Measurements from ENCODE around the gene MAPRE2.
A peak's percentile ranks its signal among the peaks of the same experiment; 100 is the strongest.

Gene MAPRE2

GRCh38 chr18:35047697-35048292 is 6.6 kb downstream of the MAPRE2 start:
- Histone ChIP-seq H4K20me1 (ENCODE audit: control insufficient read depth, insufficient read depth, low read depth, low read length) (no peaks in the 10 kb centered on the region), H3K79me2 (ENCODE audit: control insufficient read depth, low read length) (peaks cover 96% of the 10 kb centered on the region), H3F3A (ENCODE audit: control insufficient read depth, insufficient read depth) (no peaks in the 10 kb centered on the region), H3K36me3 (ENCODE audit: control insufficient read depth, low read length) (peaks cover 14% of the 10 kb centered on the region), H3K27ac (ENCODE audit: low read depth, low read length) (no peak overlapping the region), H3K9me2 (replicated peaks; ENCODE audit: control insufficient read depth, low read length) (no peaks in the 10 kb centered on the region), H3K4me2 (ENCODE audit: low read length) (no peak overlapping the region), H3K4me1 (ENCODE audit: control insufficient read depth, low read length) (peaks cover 79% of the 10 kb centered on the region), H3K27me3 (ENCODE audit: control insufficient read depth, low read length) (no peaks in the 10 kb centered on the region), H3K9me3 (ENCODE audit: control insufficient read depth, insufficient read depth, low read length) (no peaks in the 10 kb centered on the region), H3K4me3 (ENCODE audit: low read length) (no peak overlapping the region)
- TF ChIP-seq EZH2phosphoT487 (IDR thresholded peaks at IDR 0.05; ENCODE audit: borderline replicate concordance, low read length), result no peak
- TF ChIP-seq CTCF (IDR thresholded peaks at IDR 0.05; ENCODE audit: low read depth, low read length, poor library complexity, severe bottlenecking), result no peak

DNA sequence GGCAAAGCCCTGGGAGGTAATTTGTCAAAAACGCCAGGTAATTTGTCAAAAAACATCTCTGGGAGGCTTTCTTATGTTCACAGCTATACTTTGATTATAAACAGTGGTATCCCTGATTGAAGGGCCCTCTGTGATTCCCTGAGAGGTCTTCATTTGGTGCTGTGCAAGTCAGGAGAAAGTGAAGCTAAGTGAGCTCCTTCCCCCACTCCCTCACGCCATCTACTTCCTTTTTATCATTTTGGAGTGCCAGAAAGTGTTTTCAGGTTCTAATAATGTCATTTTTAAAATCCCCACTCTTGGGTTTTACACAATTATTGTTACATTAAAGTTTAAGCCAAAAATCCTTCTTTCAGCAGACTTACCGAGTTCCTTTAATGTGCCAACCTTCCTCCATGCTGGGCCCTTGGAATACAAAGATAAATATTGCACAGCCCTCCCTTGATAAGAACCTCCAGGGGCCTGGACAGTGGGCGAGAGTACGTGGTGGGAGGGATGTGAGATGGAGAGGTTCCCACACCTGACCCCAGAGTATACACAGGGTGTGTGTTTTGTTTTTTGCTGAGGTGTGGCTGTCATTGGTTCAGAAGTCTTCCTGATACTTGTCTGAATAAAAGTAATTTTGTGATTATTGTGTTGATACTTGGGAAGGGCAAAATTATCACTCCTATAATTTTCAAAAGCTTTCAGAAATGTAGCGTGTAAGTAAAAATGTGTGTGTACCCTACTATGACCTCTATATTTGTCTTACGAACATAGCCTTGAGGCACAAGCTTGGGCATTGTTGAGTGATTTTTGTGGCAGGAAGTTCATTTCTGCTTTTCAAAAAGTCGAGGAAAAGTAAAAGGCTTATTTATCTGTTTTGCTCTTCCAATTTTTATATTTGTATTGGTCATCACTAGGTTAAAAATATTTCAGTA is 8.2 kb downstream of the MAPRE2 start:
- H3K4me2 ChIP-seq (ENCODE audit: low read length), result peak overlapping the region; percentile 78
- no peaks in the 10 kb centered on the region for H4K20me1 ChIP-seq (ENCODE audit: control insufficient read depth, insufficient read depth, low read depth, low read length)
- peak overlapping the region; percentile 34 for H3K27ac ChIP-seq (ENCODE audit: low read depth, low read length)
- TF ChIP-seq CTCF (IDR thresholded peaks at IDR 0.05; ENCODE audit: low read depth, low read length, poor library complexity, severe bottlenecking) (no peak), EZH2phosphoT487 (IDR thresholded peaks at IDR 0.05; ENCODE audit: borderline replicate concordance, low read length) (no peak)
- H3K36me3 ChIP-seq (ENCODE audit: control insufficient read depth, low read length), result peaks cover 14% of the 10 kb centered on the region
- no peaks in the 10 kb centered on the region for H3F3A ChIP-seq (ENCODE audit: control insufficient read depth, insufficient read depth)
- no peaks in the 10 kb centered on the region for H3K9me2 ChIP-seq (replicated peaks; ENCODE audit: control insufficient read depth, low read length)
- H3K4me3 ChIP-seq (ENCODE audit: low read length), result peak overlapping the region; percentile 64
- no peaks in the 10 kb centered on the region for H3K9me3 ChIP-seq (ENCODE audit: control insufficient read depth, insufficient read depth, low read length)
- H3K27me3 ChIP-seq (ENCODE audit: control insufficient read depth, low read length), result no peaks in the 10 kb centered on the region
- H3K4me1 ChIP-seq (ENCODE audit: control insufficient read depth, low read length), result peaks cover 63% of the 10 kb centered on the region
- H3K79me2 ChIP-seq (ENCODE audit: control insufficient read depth, low read length), result peaks cover 94% of the 10 kb centered on the region

- Histone ChIP-seq H3K9me3 (ENCODE audit: control insufficient read depth, insufficient read depth, low read length) (no peaks in the 10 kb centered on the region), H3F3A (ENCODE audit: control insufficient read depth, insufficient read depth) (no peaks in the 10 kb centered on the region), H3K79me2 (ENCODE audit: control insufficient read depth, low read length) (peaks cover 94% of the 10 kb centered on the region), H3K4me2 (ENCODE audit: low read length) (peak overlapping the region; percentile 78), H3K4me3 (ENCODE audit: low read length) (peak overlapping the region; percentile 64), H3K27me3 (ENCODE audit: control insufficient read depth, low read length) (no peaks in the 10 kb centered on the region), H3K36me3 (ENCODE audit: control insufficient read depth, low read length) (peaks cover 14% of the 10 kb centered on the region), H3K9me2 (replicated peaks; ENCODE audit: control insufficient read depth, low read length) (no peaks in the 10 kb centered on the region), H3K4me1 (ENCODE audit: control insufficient read depth, low read length) (peaks cover 56% of the 10 kb centered on the region), H3K27ac (ENCODE audit: low read depth, low read length) (peak overlapping the region; percentile 34; the same call in 1 of the 2 replicates), H4K20me1 (ENCODE audit: control insufficient read depth, insufficient read depth, low read depth, low read length) (no peaks in the 10 kb centered on the region)
- TF ChIP-seq CTCF (IDR thresholded peaks at IDR 0.05; ENCODE audit: low read depth, low read length, poor library complexity, severe bottlenecking) (no peak), EZH2phosphoT487 (IDR thresholded peaks at IDR 0.05; ENCODE audit: borderline replicate concordance, low read length) (no peak)
Observed at GRCh38 chr18:35050028-35050546, 8.9 kb downstream of the MAPRE2 start.
